A549 (cell line): ENCODE measurements around the gene MYLK.

Experiments used
- CTCF ChIP-seq: fragments of >200 bp; sonication (Bioruptor Twin); formaldehyde crosslinking; IDR thresholded peaks from 3 replicates; pipeline ENCODE4 v1.5.1; 2016
- JUN ChIP-seq, 2 experiments: fragments of >200 bp; sonication (Bioruptor Twin); formaldehyde crosslinking; IDR thresholded peaks; 2 replicates in 1 of 2; 3 replicates in 1 of 2; pipeline ENCODE4 v1.6.1; 2016 to 2017
- RFX5 ChIP-seq: fragments of 450-650 bp; IDR thresholded peaks from 2 replicates; pipeline ENCODE4 v1.7.1; 2014; ENCODE audit warnings: antibody characterized with exemption, mild to moderate bottlenecking, moderate library complexity
- USF2 ChIP-seq: fragments of 450-650 bp; IDR thresholded peaks from 2 replicates; pipeline ENCODE4 v1.6.1; 2014; ENCODE audit warnings: antibody characterized with exemption

- no peak for TF ChIP-seq RFX5
- no peak for TF ChIP-seq CTCF
- no peak for TF ChIP-seq USF2
- TF ChIP-seq JUN (IDR thresholded peaks at IDR 0.05): no peak
Observed at GRCh38 chr3:123663977-123664376, 220.2 kb downstream of the MYLK start.
